ENCODE measurements around the gene ITPKB.

Gene ITPKB

DNA sequence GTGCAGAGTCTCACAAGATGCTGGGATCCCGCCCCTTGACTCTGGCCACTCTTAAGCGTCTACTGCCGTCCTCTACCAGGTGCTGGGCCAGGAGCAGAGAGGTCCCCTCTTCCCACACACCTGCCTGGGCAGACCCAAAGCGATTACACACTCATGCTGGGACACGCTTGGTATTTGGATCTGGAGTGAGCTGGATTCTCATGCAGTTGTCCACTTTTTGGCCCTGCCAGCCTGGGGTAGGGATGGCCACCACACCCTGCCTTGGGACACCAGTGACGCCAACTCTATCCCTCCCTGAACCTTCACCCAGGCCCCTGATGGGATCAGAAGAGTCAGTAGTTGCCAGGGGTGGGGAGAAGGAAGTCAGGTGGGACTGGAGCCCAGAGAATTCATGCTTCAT lies 28.6 kb downstream of the ITPKB start:
- no peak overlapping the region for H3K4me3 ChIP-seq (ENCODE audit: low read depth, low read length)
- DNase-seq (ENCODE audit: low read depth): no peak
- TF ChIP-seq POLR2A (IDR thresholded peaks at IDR 0.05; ENCODE audit: extremely low read depth, insufficient read length) (no peak), MYC (IDR thresholded peaks at IDR 0.05; ENCODE audit: low read depth, low read length) (no peak)
- TF ChIP-seq, protein P1, sequence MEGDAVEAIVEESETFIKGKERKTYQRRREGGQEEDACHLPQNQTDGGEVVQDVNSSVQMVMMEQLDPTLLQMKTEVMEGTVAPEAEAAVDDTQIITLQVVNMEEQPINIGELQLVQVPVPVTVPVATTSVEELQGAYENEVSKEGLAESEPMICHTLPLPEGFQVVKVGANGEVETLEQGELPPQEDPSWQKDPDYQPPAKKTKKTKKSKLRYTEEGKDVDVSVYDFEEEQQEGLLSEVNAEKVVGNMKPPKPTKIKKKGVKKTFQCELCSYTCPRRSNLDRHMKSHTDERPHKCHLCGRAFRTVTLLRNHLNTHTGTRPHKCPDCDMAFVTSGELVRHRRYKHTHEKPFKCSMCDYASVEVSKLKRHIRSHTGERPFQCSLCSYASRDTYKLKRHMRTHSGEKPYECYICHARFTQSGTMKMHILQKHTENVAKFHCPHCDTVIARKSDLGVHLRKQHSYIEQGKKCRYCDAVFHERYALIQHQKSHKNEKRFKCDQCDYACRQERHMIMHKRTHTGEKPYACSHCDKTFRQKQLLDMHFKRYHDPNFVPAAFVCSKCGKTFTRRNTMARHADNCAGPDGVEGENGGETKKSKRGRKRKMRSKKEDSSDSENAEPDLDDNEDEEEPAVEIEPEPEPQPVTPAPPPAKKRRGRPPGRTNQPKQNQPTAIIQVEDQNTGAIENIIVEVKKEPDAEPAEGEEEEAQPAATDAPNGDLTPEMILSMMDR (IDR thresholded peaks at IDR 0.05; ENCODE audit: low read depth, low read length): no peak
- TF ChIP-seq, protein P2, sequence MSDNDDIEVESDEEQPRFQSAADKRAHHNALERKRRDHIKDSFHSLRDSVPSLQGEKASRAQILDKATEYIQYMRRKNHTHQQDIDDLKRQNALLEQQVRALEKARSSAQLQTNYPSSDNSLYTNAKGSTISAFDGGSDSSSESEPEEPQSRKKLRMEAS (IDR thresholded peaks at IDR 0.05; ENCODE audit: low read depth, low read length): no peak

DNA sequence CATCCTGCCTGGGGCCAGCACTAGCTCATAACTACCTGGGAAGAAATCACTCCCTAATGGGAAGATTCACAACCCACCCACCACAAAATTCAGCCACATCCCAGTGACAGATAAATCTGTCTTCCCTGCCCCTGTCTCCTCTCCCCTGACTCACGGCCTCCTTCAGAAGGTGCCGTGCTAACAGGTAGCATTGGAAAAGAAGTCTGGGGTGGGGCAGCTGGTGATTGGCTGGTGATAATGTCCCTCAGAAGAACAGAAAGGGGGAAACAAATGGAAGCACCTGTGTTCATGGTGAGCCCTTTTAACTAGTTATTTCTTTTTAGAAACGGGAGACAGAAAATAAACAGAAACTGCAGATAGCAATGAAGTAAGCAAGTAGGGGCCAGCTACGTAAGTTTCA lies 29.1 kb downstream of the ITPKB start:
- H3K4me3 ChIP-seq (ENCODE audit: low read depth, low read length): no peak overlapping the region
- no peak for DNase-seq (ENCODE audit: low read depth)
- TF ChIP-seq, protein P1 (IDR thresholded peaks at IDR 0.05; ENCODE audit: low read depth, low read length): no peak
- TF ChIP-seq, protein P2 (IDR thresholded peaks at IDR 0.05; ENCODE audit: low read depth, low read length): no peak
- TF ChIP-seq MYC (IDR thresholded peaks at IDR 0.05; ENCODE audit: low read depth, low read length) (no peak), POLR2A (IDR thresholded peaks at IDR 0.05; ENCODE audit: extremely low read depth, insufficient read length) (no peak)

DNA sequence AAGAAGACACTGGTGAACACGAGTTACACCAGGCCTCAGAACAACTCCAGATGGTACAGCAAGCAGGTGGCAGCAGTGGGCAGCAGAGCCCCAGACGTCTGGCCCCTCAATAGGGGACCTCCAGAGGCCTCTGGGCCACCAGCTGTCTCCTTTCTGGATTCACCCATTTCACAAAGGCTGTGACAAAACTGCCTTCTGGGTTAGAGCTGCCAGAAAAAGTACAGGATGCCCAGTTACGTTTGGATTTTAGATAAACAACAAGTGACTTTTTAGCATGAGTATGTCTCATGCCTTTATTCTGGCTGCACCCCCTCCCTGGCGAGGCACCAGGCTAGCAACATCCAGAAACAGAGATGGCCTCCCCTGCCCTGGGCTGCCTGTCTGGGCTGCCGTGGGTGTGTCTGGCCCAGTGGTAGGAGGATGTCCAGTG lies 30.1 kb downstream of the ITPKB start:
- DNase-seq (ENCODE audit: low read depth): no peak
- TF ChIP-seq, protein P2 (IDR thresholded peaks at IDR 0.05; ENCODE audit: low read depth, low read length): no peak
- TF ChIP-seq, protein P1 (IDR thresholded peaks at IDR 0.05; ENCODE audit: low read depth, low read length): no peak
- no peak for TF ChIP-seq POLR2A (IDR thresholded peaks at IDR 0.05; ENCODE audit: extremely low read depth, insufficient read length)
- no peak for TF ChIP-seq MYC (IDR thresholded peaks at IDR 0.05; ENCODE audit: low read depth, low read length)
- no peak overlapping the region for H3K4me3 ChIP-seq (ENCODE audit: low read depth, low read length)

DNA sequence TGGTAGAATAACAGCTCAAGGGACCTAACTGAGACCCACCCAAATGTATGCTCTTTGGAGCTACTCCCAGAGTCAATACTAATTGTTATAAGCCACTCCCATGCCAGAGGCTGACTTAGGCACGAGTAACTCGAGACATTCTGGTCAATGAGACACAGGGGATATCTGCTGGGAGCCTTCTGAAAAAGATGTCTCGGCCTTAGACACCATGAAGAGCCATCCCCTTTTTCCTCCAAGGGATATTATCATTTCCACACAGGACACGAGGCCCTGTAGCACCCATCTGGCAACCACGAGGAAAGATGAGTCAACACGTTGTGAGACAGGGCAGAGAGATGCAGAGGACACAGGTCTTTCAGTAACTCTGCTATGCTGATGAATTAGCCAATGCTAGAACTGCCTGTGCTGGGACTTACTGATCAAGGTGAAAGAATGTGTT lies 30.7 kb downstream of the ITPKB start:
- H3K4me3 ChIP-seq (ENCODE audit: low read depth, low read length): no peak overlapping the region
- TF ChIP-seq, protein P2 (IDR thresholded peaks at IDR 0.05; ENCODE audit: low read depth, low read length): 0 out of 2 replicates have a peak, but pooled peaks have one; percentile 21
- no peak for TF ChIP-seq POLR2A (IDR thresholded peaks at IDR 0.05; ENCODE audit: extremely low read depth, insufficient read length)
- DNase-seq (ENCODE audit: low read depth): peak; percentile 60

DNA sequence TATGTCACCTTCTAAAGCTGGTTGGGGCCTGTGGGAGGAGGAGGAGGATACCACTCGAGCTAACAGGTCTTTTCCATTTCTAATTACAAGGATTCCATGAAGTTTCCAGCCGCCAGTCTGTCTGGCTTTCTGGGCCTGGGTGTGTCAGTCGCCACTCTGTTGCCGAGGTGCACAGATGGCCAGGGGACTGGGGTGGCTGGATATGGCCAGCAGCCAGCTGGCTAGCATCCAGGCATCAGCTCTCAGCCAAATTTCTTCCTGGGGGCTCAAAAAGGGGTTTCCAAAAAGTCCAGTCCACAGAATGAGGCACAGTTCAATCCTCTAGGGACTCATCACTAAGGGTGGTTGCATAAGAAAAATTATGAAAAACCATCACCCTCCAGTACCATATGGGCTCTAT lies 32.4 kb downstream of the ITPKB start:
- DNase-seq (ENCODE audit: low read depth): peak; percentile 21
- no peak overlapping the region for H3K4me3 ChIP-seq (ENCODE audit: low read depth, low read length)
- TF ChIP-seq POLR2A (IDR thresholded peaks at IDR 0.05; ENCODE audit: extremely low read depth, insufficient read length): no peak
- TF ChIP-seq, protein P1 (IDR thresholded peaks at IDR 0.05; ENCODE audit: low read depth, low read length): no peak
- no peak for TF ChIP-seq MYC (IDR thresholded peaks at IDR 0.05; ENCODE audit: low read depth, low read length)
- TF ChIP-seq, protein P2 (IDR thresholded peaks at IDR 0.05; ENCODE audit: low read depth, low read length): no peak

DNA sequence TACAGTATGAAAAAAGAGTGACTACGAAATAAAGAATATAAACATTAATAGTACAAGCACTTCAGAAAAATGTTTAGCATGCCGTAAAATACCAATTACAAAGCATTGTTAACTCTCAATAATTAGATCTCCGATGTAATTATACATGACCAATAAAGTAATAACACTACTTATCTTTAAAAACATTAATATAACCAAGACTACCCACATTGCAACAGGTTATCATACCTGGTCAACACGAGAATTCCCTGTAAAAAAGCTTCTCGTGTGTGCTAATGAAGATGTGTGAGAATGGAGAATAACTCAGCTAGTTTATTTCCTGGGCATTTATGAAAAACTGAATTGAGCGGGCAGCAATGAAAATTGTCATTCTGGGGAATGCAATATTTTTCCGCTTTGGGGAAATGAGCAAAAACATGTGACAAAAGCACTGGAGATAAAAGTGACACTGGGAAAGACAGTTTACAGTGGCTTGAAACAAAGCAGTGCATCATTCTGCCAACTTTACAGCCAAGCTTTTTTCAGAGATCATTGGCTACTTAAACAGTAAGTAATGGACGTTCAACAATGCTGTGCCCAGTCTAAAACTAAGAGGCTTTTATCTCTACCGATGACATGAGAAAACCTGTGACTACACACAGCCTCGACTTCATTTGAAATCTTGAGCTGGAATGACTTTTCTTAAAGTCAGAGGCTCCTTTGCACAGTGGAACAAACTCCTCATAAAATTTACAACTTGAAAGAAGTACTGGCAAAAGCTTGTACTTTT lies 34.7 kb downstream of the ITPKB start:
- DNase-seq (ENCODE audit: low read depth): no peak
- no peak overlapping the region for H3K4me3 ChIP-seq (ENCODE audit: low read depth, low read length)
- TF ChIP-seq POLR2A (IDR thresholded peaks at IDR 0.05; ENCODE audit: extremely low read depth, insufficient read length) (no peak), MYC (IDR thresholded peaks at IDR 0.05; ENCODE audit: low read depth, low read length) (no peak)
- TF ChIP-seq, protein P1 (IDR thresholded peaks at IDR 0.05; ENCODE audit: low read depth, low read length): no peak
- TF ChIP-seq, protein P2 (IDR thresholded peaks at IDR 0.05; ENCODE audit: low read depth, low read length): no peak
